Epithelial cell of proximal tubule (primary cell): ENCODE results near the gene NHERF1. TPM values are rescaled to one million over a fixed set of nuclear protein-coding genes. Genes with fewer than 3 reads are reported as not detected.

Source experiments
- DNase-seq: peaks from one replicate; pipeline ENCODE4 v3.0.0-alpha.2; 2011; ENCODE audit warnings: low read depth
- H3K4me3 ChIP-seq: 2 replicates; pipeline ENCODE4 v1.5.1; 2011; ENCODE audit warnings: low read depth, mild to moderate bottlenecking, low read length
- CTCF ChIP-seq: conservative IDR thresholded peaks from 2 replicates; pipeline ENCODE4 v1.5.1; 2012; ENCODE audit warnings: low read depth, mild to moderate bottlenecking, low read length
- total RNA-seq: library from RNA; depleted of rRNA; stranded (reverse); fragments of >200 nt; gene quantifications from 2 replicates; pipeline ENCODE4 v1.2.3, GENCODE V29; 2015

The NHERF1 gene
- total RNA-seq, 1 donor from 2014 or later = 45.1 TPM

GRCh38 chr17:74767111-74767516 lies 18.7 kb downstream of the NHERF1 start:
- no peak for TF ChIP-seq CTCF
- DNase-seq = no peak
- H3K4me3 ChIP-seq = no peak overlapping the region

GRCh38 chr17:74768069-74768762 lies 19.8 kb downstream of the NHERF1 start:
- DNase-seq = no peak
- H3K4me3 ChIP-seq = no peak overlapping the region
- TF ChIP-seq CTCF = no peak

DNA sequence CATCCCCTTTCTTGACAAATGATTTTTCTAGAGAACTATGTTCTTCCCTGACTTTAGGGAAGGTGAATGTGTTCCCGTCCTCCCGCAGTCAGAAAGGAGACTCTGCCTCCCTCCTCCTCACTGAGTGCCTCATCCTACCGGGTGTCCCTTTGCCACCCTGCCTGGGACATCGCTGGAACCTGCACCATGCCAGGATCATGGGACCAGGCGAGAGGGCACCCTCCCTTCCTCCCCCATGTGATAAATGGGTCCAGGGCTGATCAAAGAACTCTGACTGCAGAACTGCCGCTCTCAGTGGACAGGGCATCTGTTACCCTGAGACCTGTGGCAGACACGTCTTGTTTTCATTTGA lies 20.3 kb downstream of the NHERF1 start:
- no peak for TF ChIP-seq CTCF
- DNase-seq = no peak

GRCh38 chr17:74769266-74769855 lies 20.9 kb downstream of the NHERF1 start:
- H3K4me3 ChIP-seq = no peak overlapping the region
- DNase-seq = no peak

More for the DNA sequence above, 20.3 kb downstream of the NHERF1 start:
- H3K4me3 ChIP-seq = no peak overlapping the region

DNA sequence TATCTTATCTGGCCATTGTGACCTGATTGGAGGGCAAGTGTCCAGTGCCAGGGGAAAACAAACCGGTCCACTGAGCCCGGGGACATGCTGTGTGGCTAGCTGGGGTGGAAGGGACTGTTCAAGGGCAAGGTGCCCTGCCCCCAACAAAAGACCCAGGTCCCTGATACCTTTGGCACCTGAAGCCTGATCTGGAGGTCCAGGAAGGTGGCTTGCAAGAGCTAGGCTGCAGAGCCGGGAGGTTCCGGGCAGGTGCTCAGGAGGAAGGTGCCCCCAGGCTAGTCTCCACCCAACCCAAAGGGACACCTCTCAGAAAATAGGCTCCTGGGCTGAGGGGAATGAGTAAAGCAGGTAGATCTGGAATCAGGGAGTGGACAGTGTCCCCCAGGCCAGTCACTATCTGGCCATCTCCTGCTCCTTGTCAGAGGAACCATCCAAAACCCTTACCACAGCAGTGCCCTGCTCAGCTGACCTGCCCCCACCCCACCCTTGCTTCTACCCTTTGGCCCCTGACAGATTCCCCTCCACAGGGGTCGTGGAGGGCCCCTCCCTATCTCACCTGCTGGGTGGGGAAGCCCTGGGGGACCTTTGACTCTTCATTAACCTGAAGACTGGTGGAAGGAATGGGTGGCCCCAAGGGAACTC lies 21.5 kb downstream of the NHERF1 start:
- TF ChIP-seq CTCF = no peak
- H3K4me3 ChIP-seq = no peak overlapping the region
- no peak for DNase-seq

More at GRCh38 chr17:74769266-74769855, 20.9 kb downstream of the NHERF1 start:
- TF ChIP-seq CTCF = no peak

DNA sequence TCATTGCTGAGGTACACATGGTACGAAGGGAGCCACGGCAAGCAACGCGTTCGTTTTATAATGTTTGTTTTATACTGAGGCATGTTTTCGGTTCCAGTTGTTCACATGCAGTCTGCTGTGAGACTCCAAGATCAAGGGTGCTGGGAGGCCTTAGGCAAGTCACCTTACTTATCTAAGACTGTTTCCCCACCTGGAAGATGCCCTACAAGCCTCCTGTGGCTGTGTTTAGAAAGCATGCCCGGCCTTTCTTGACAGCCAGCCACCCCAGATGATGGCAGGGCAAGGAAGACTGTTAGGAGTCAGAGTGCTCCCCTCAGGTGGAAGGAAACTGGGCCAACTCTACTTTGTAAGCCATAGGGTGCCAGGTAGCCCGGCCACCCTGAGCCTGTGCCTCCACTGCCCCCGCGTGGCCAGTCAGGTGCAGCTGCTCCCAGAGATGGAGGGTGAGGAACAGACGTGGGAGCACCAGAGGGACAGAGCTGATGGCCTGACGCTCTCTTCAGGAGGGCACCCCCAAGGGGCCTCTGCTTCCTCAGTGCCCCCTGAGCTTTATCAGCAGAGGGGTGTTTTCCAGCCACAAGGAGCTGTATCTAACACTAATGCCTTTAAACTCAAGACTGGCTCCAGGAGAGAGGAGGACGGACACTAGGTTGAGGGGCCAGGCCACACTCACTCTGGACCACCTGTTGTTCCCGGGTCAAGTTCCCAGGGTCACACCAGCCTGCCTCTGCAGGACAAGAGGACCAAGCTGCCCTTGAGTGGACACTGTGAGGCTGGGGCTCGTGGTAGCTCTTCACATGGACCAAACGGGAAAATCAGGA lies 22.3 kb downstream of the NHERF1 start:
- peak; percentile 90 for TF ChIP-seq CTCF
- H3K4me3 ChIP-seq = no peak overlapping the region
- no peak for DNase-seq
